Activated CD4-positive, alpha-beta memory T cell treated with anti-CD3 and anti-CD28 coated beads for 36 hours (primary cell): ENCODE results near the gene GAL3ST2. TPM values are rescaled to one million over a fixed set of nuclear protein-coding genes. Genes with fewer than 3 reads are reported as not detected.

Experiments used
- CTCF ChIA-PET: fragments of 350-600 bp; sonication (Branson Sonifier 250); formaldehyde crosslinking; loops from one replicate; lab custom pipeline; 2021; ENCODE audit warnings: antibody characterized with exemption, inconsistent platforms; lab: Charles Lee
- POLR2A ChIA-PET: fragments of 350-600 bp; sonication (Branson Sonifier 250); formaldehyde crosslinking; loops from one replicate; lab custom pipeline; 2021; ENCODE audit warnings: antibody characterized with exemption; lab: Charles Lee
- DNase-seq: peaks from one replicate; pipeline ENCODE4 v3.0.0-alpha.2; 2020
- H3K27ac Mint-ChIP-seq: one replicate; pipeline ENCODE4 v1.8.0; 2021; ENCODE audit warnings: mixed read lengths
- H3K27me3 Mint-ChIP-seq: one replicate; pipeline ENCODE4 v1.8.0; 2021; ENCODE audit warnings: mixed read lengths
- H3K36me3 Mint-ChIP-seq: one replicate; pipeline ENCODE4 v1.8.0; 2021; ENCODE audit warnings: mixed read lengths
- H3K4me1 Mint-ChIP-seq: one replicate; pipeline ENCODE4 v1.8.0; 2021; ENCODE audit warnings: low read depth, mixed read lengths
- H3K4me3 Mint-ChIP-seq: one replicate; pipeline ENCODE4 v1.8.0; 2021; ENCODE audit warnings: mild to moderate bottlenecking, mixed read lengths
- H3K9me3 Mint-ChIP-seq: one replicate; pipeline ENCODE4 v1.8.0; 2021; ENCODE audit warnings: mixed read lengths
- intact Hi-C: fragments of 100-400 bp; cut with micrococcal nuclease; formaldehyde crosslinking; loops from one replicate; pipeline ENCODE4 v1.15.1; 2023
- total RNA-seq, 2 experiments: library from RNA; stranded (reverse); gene quantifications; one replicate each; pipeline ENCODE4 v1.2.3, GENCODE V29; 2021

GAL3ST2 gene
- total RNA-seq, 2 experiments from 2014 or later, result 0.65 to 0.93 TPM

GRCh38 chr2:241760301-241760771 lies 16.3 kb upstream of the GAL3ST2 start:
- ChIA-PET CTCF (interaction anchor here (0.6 kb wide), 1 partner anchor 27 kb away, joined by 3 read pairs; no protein-coding TSS in a partner anchor), POLR2A (interaction anchor here (0.6 kb wide), 1 partner anchor 84 kb away, joined by 4 read pairs; no protein-coding TSS in a partner anchor)
- intact Hi-C loops, result loop anchor here (5.0 kb wide), 1 partner anchor 102 kb away; no protein-coding TSS in a partner anchor
- H3K27me3 Mint-ChIP-seq, result no peaks in the 10 kb centered on the region
- peaks cover 39% of the 10 kb centered on the region for H3K4me1 Mint-ChIP-seq
- no peak for DNase-seq
- H3K9me3 Mint-ChIP-seq, result peaks cover 5% of the 10 kb centered on the region
- H3K27ac Mint-ChIP-seq, result no peak overlapping the region
- H3K4me3 Mint-ChIP-seq, result no peak overlapping the region
- peaks cover 22% of the 10 kb centered on the region for H3K36me3 Mint-ChIP-seq

DNA sequence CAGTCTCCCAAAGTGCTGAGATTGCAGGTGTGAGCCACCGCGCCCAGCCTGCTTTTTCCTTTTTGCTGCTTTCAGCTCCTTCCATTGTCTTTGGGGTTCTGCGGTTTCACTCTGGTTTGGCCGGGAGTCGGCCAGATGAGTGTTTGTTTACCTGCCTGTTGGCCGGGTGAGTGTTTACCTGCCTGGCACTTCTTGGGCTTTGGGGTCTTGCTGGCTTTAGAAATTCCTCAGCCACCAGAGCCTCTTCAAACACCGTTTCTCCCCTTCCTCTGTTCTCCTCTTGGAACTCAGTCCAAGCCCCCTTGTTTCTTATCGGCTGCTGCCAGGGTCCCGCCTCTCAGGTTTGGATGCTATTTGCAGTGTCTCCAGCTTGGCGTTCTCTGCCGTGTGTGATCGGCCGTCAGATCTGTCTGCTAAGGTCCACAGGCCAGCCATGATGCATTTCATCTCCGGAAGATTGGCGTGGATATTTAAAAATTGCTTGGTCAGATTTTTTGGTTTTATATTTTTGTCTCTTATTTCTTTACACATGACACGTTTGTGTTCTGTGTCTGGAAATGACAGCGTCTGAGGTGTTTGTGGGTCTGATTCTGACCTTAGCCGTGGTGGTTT lies 14.2 kb upstream of the GAL3ST2 start:
- H3K27ac Mint-ChIP-seq, result peak overlapping the region; percentile 89
- peak overlapping the region; percentile 44 for H3K4me3 Mint-ChIP-seq
- peaks cover 20% of the 10 kb centered on the region for H3K36me3 Mint-ChIP-seq
- no peaks in the 10 kb centered on the region for H3K27me3 Mint-ChIP-seq
- intact Hi-C loops, result loop anchor here (2.0 to 5.0 kb wide), 4 partner anchors 22 to 100 kb away; no protein-coding TSS in a partner anchor
- CTCF ChIA-PET, result interaction anchor here (0.8 to 1.9 kb wide), 7 partner anchors 22 to 116 kb away, joined by 3 to 10 read pairs (median 5); partner anchors contain the start of genes D2HGDH and DTYMK
- POLR2A ChIA-PET, result interaction anchor here (1.0 to 2.5 kb wide), 8 partner anchors 9 to 448 kb away, joined by 3 to 13 read pairs (median 7); partner anchors contain the start of genes D2HGDH, HDLBP and PDCD1
- H3K4me1 Mint-ChIP-seq, result peaks cover 39% of the 10 kb centered on the region
- peak; percentile 45 for DNase-seq
- peaks cover 5% of the 10 kb centered on the region for H3K9me3 Mint-ChIP-seq

DNA sequence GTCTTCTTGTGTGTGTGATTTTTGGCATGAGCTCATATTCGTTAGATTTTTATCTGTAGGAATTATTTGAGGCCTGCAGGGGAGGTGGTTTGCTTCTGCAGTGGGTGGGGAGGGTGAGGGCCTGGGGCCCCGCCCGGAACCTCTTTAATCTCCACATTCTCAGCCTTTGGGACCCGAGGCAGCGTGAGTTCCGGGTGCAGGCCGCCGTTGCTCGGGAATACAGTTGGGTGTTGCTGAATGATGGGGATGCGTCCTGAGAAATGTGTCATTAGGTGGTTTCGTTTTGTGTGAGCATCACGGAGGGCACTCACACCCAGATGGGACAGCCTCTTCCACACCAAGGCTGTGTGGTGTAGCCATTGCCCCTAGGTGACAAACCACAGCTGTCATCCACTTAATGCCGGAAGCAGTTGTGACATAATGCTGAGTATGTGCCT lies 13.7 kb upstream of the GAL3ST2 start:
- Mint-ChIP-seq H3K4me3 (peak overlapping the region; percentile 44), H3K27ac (peak overlapping the region; percentile 89)
- DNase-seq, result peak; percentile 85

DNA sequence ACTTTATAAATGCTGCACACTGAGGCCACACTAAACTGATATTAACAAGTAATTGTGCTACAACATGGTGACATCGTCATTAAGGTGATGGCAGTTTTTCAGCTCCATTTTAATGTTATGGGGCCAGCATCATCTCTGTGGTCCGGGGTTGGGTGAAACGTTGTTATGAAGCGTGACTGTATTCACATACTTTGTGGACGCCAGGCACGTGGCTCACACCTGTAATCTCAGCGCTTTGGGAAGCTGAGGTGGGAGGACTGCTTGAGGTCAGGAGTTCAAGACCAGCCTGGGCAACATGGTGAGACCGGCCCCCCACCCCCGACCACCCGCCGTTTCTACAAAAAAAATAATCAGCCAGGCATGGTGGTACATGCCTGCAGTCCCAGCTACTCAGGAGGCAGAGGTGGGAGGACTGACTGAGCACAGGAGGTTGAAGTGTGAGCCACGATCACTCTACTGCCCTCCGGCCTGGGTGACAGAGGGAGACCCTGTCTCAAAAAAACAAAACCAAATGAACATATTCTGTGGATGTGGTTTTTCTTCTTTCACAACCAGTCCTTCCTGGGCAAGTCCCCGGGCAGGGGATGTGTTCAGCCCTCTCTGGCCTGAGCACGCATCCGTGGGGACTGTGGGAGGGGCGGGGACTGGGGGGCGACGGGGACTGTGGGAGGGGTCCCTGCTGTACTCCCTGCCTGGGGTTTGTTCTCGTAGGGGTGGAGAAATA lies 12.9 kb upstream of the GAL3ST2 start:
- Mint-ChIP-seq H3K4me3 (peak overlapping the region; percentile 44), H3K4me1 (peaks cover 36% of the 10 kb centered on the region), H3K9me3 (peaks cover 5% of the 10 kb centered on the region), H3K36me3 (peaks cover 17% of the 10 kb centered on the region), H3K27me3 (no peaks in the 10 kb centered on the region), H3K27ac (peak overlapping the region; percentile 89)
- intact Hi-C loops, result loop anchor here (2.0 to 5.0 kb wide), 4 partner anchors 23 to 99 kb away; no protein-coding TSS in a partner anchor
- CTCF ChIA-PET, result interaction anchor here (0.7 to 1.9 kb wide), 7 partner anchors 23 to 115 kb away, joined by 3 to 10 read pairs (median 5); partner anchors contain the start of gene D2HGDH
- POLR2A ChIA-PET, result interaction anchor here (0.8 to 2.5 kb wide), 8 partner anchors 8 to 449 kb away, joined by 3 to 13 read pairs (median 6); partner anchors contain the start of genes D2HGDH and HDLBP
- peak; percentile 32 for DNase-seq

More for the DNA sequence above, 13.7 kb upstream of the GAL3ST2 start:
- intact Hi-C loops, result loop anchor here (2.0 to 5.0 kb wide), 4 partner anchors 22 to 99 kb away; no protein-coding TSS in a partner anchor
- Mint-ChIP-seq H3K9me3 (peaks cover 5% of the 10 kb centered on the region), H3K27me3 (no peaks in the 10 kb centered on the region), H3K4me1 (peaks cover 38% of the 10 kb centered on the region), H3K36me3 (peaks cover 18% of the 10 kb centered on the region)
- POLR2A ChIA-PET, result interaction anchor here (1.0 to 2.5 kb wide), 7 partner anchors 9 to 448 kb away, joined by 3 to 13 read pairs (median 6); partner anchors contain the start of genes D2HGDH and HDLBP
- CTCF ChIA-PET, result interaction anchor here (1.2 to 1.9 kb wide), 6 partner anchors 23 to 116 kb away, joined by 3 to 10 read pairs (median 5); partner anchors contain the start of genes D2HGDH and DTYMK

- Mint-ChIP-seq H3K4me3 (no peak overlapping the region), H3K9me3 (peaks cover 5% of the 10 kb centered on the region), H3K4me1 (peaks cover 29% of the 10 kb centered on the region), H3K27ac (peak overlapping the region; percentile 49), H3K27me3 (no peaks in the 10 kb centered on the region), H3K36me3 (peaks cover 11% of the 10 kb centered on the region)
- intact Hi-C loops, result loop anchor here (5.0 kb wide), 1 partner anchor 98 kb away; no protein-coding TSS in a partner anchor
- ChIA-PET POLR2A (interaction anchor here (0.8 to 2.5 kb wide), 4 partner anchors 24 to 95 kb away, joined by 3 to 13 read pairs (median 7); partner anchors contain the start of gene D2HGDH), CTCF (interaction anchor here (1.4 kb wide), 1 partner anchor 39 kb away, joined by 4 read pairs; no protein-coding TSS in a partner anchor)
- no peak for DNase-seq
Measured at GRCh38 chr2:241764275-241765241, 12.1 kb upstream of the GAL3ST2 start.

GRCh38 chr2:241767464-241768250 lies 9.0 kb upstream of the GAL3ST2 start:
- ChIA-PET POLR2A (no interaction called here), CTCF (no interaction called here)
- no peak overlapping the region for H3K27ac Mint-ChIP-seq
- no peaks in the 10 kb centered on the region for H3K27me3 Mint-ChIP-seq
- no peak overlapping the region for H3K4me3 Mint-ChIP-seq
- no peaks in the 10 kb centered on the region for H3K9me3 Mint-ChIP-seq
- no peak for DNase-seq
- intact Hi-C loops, result no loop called here
- H3K36me3 Mint-ChIP-seq, result peaks cover 1% of the 10 kb centered on the region
- peaks cover 23% of the 10 kb centered on the region for H3K4me1 Mint-ChIP-seq

GRCh38 chr2:241768251-241768711 lies 8.3 kb upstream of the GAL3ST2 start:
- H3K9me3 Mint-ChIP-seq, result no peaks in the 10 kb centered on the region
- POLR2A ChIA-PET, result interaction anchor here (0.6 to 1.1 kb wide), 2 partner anchors 17 to 37 kb away, joined by 3 read pairs; no protein-coding TSS in a partner anchor
- CTCF ChIA-PET, result no interaction called here
- peaks cover under 1% of the 10 kb centered on the region for H3K36me3 Mint-ChIP-seq
- H3K4me3 Mint-ChIP-seq, result no peak overlapping the region
- H3K27ac Mint-ChIP-seq, result no peak overlapping the region
- no peaks in the 10 kb centered on the region for H3K27me3 Mint-ChIP-seq
- intact Hi-C loops, result no loop called here
- no peak for DNase-seq
- H3K4me1 Mint-ChIP-seq, result peaks cover 16% of the 10 kb centered on the region

- Mint-ChIP-seq H3K4me3 (no peak overlapping the region), H3K27ac (no peak overlapping the region), H3K9me3 (no peaks in the 10 kb centered on the region), H3K36me3 (no peaks in the 10 kb centered on the region), H3K27me3 (no peaks in the 10 kb centered on the region), H3K4me1 (peaks cover 11% of the 10 kb centered on the region)
- intact Hi-C loops, result no loop called here
- DNase-seq, result no peak
- CTCF ChIA-PET, result no interaction called here
- POLR2A ChIA-PET, result interaction anchor here (0.6 to 1.1 kb wide), 2 partner anchors 17 to 36 kb away, joined by 3 read pairs; no protein-coding TSS in a partner anchor
Measured at GRCh38 chr2:241768850-241769249, 7.8 kb upstream of the GAL3ST2 start.

- ChIA-PET POLR2A (no interaction called here), CTCF (no interaction called here)
- Mint-ChIP-seq H3K27ac (no peak overlapping the region), H3K36me3 (no peaks in the 10 kb centered on the region), H3K27me3 (no peaks in the 10 kb centered on the region), H3K4me3 (no peak overlapping the region), H3K4me1 (peaks cover 6% of the 10 kb centered on the region), H3K9me3 (no peaks in the 10 kb centered on the region)
- no peak for DNase-seq
- intact Hi-C loops, result no loop called here
Measured at GRCh38 chr2:241769819-241770184, 6.8 kb upstream of the GAL3ST2 start.
